ENCODE measurements around the gene CDH20.

GRCh38 chr18:61443081-61443725 is 110.0 kb downstream of the CDH20 start:
- TF ChIP-seq ZNF223 (tag by site-specific recombination; IDR thresholded peaks at IDR 0.05), result no peak
- TF ChIP-seq ZNF121 (tag by site-specific recombination; IDR thresholded peaks at IDR 0.05), result no peak
- TF ChIP-seq ZNF600 (tag by site-specific recombination; IDR thresholded peaks at IDR 0.05), result no peak
- TF ChIP-seq ZNF274 (IDR thresholded peaks at IDR 0.05; ENCODE audit: low read length), result no peak
- no peak for TF ChIP-seq ZNF274 (tag by site-specific recombination; IDR thresholded peaks at IDR 0.05; ENCODE audit: borderline replicate concordance)
- no peak for TF ChIP-seq YY1 (tag by site-specific recombination; IDR thresholded peaks at IDR 0.05)
- no peak for TF ChIP-seq ZNF10 (tag by site-specific recombination; IDR thresholded peaks at IDR 0.05)
- TF ChIP-seq, protein P1, sequence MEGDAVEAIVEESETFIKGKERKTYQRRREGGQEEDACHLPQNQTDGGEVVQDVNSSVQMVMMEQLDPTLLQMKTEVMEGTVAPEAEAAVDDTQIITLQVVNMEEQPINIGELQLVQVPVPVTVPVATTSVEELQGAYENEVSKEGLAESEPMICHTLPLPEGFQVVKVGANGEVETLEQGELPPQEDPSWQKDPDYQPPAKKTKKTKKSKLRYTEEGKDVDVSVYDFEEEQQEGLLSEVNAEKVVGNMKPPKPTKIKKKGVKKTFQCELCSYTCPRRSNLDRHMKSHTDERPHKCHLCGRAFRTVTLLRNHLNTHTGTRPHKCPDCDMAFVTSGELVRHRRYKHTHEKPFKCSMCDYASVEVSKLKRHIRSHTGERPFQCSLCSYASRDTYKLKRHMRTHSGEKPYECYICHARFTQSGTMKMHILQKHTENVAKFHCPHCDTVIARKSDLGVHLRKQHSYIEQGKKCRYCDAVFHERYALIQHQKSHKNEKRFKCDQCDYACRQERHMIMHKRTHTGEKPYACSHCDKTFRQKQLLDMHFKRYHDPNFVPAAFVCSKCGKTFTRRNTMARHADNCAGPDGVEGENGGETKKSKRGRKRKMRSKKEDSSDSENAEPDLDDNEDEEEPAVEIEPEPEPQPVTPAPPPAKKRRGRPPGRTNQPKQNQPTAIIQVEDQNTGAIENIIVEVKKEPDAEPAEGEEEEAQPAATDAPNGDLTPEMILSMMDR (tag by site-specific recombination; IDR thresholded peaks at IDR 0.05), result no peak
- TF ChIP-seq, protein P2, sequence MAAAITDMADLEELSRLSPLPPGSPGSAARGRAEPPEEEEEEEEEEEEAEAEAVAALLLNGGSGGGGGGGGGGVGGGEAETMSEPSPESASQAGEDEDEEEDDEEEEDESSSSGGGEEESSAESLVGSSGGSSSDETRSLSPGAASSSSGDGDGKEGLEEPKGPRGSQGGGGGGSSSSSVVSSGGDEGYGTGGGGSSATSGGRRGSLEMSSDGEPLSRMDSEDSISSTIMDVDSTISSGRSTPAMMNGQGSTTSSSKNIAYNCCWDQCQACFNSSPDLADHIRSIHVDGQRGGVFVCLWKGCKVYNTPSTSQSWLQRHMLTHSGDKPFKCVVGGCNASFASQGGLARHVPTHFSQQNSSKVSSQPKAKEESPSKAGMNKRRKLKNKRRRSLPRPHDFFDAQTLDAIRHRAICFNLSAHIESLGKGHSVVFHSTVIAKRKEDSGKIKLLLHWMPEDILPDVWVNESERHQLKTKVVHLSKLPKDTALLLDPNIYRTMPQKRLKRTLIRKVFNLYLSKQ (tag by site-specific recombination; IDR thresholded peaks at IDR 0.05; ENCODE audit: borderline replicate concordance), result no peak
- TF ChIP-seq, protein P3, sequence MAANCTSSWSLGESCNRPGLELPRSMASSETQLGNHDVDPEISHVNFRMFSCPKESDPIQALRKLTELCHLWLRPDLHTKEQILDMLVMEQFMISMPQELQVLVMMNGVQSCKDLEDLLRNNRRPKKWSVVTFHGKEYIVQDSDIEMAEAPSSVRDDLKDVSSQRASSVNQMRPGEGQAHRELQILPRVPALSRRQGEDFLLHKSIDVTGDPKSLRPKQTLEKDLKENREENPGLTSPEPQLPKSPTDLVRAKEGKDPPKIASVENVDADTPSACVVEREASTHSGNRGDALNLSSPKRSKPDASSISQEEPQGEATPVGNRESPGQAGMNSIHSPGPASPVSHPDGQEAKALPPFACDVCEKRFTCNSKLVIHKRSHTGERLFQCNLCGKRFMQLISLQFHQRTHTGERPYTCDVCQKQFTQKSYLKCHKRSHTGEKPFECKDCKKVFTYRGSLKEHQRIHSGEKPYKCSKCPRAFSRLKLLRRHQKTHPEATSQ (tag by site-specific recombination; IDR thresholded peaks at IDR 0.05), result no peak
- no peak for TF ChIP-seq REST (tag by site-specific recombination; IDR thresholded peaks at IDR 0.05)
- TF ChIP-seq ZNF239 (tag by site-specific recombination; IDR thresholded peaks at IDR 0.05), result no peak
- TF ChIP-seq ZNF585B (tag by site-specific recombination; IDR thresholded peaks at IDR 0.05), result no peak
